Activated CD4-positive, alpha-beta T cell treated with anti-CD3 and anti-CD28 coated beads, Interleukin-2, amount 10 ng/mL, durations not matched to agents 7 days and 5 days (primary cell): ENCODE results near the gene FETUB. TPM values are rescaled to one million over a fixed set of nuclear protein-coding genes. Genes with fewer than 3 reads are reported as not detected.
"Not testable (repeated sequence)": the region's sequence is repeated elsewhere in the genome, so short reads cannot be mapped to it uniquely, and the experiment has no call there.

Experiments used
- CTCF ChIA-PET: fragments of 350-600 bp; sonication (Branson Sonifier 250); formaldehyde crosslinking; loops from one replicate; lab custom pipeline; 2021; ENCODE audit warnings: antibody characterized with exemption; lab: Charles Lee
- POLR2A ChIA-PET: fragments of 350-600 bp; sonication (Branson Sonifier 250); formaldehyde crosslinking; loops from one replicate; lab custom pipeline; 2021; ENCODE audit warnings: antibody characterized with exemption; lab: Charles Lee
- DNase-seq: peaks from one replicate; pipeline ENCODE4 v3.0.0-alpha.2; 2020
- H3K27ac Mint-ChIP-seq: one replicate; pipeline ENCODE4 v1.8.0; 2021; ENCODE audit warnings: mild to moderate bottlenecking, moderate library complexity, mixed read lengths
- H3K27me3 Mint-ChIP-seq: one replicate; pipeline ENCODE4 v1.8.0; 2021; ENCODE audit warnings: mixed read lengths
- H3K36me3 Mint-ChIP-seq: one replicate; pipeline ENCODE4 v1.8.0; 2021; ENCODE audit warnings: low read depth, mixed read lengths
- H3K4me1 Mint-ChIP-seq: one replicate; pipeline ENCODE4 v1.8.0; 2021; ENCODE audit warnings: mixed read lengths
- H3K4me3 Mint-ChIP-seq: one replicate; pipeline ENCODE4 v1.8.0; 2021; ENCODE audit warnings: mild to moderate bottlenecking, moderate library complexity, mixed read lengths
- H3K9me3 Mint-ChIP-seq: one replicate; pipeline ENCODE4 v1.8.0; 2021; ENCODE audit warnings: mixed read lengths
- total RNA-seq, 2 experiments: library from RNA; stranded (reverse); gene quantifications; one replicate each; pipeline ENCODE4 v1.2.3, GENCODE V29; 2021

The FETUB gene
- total RNA-seq, 2 experiments from 2014 or later: not detected

DNA sequence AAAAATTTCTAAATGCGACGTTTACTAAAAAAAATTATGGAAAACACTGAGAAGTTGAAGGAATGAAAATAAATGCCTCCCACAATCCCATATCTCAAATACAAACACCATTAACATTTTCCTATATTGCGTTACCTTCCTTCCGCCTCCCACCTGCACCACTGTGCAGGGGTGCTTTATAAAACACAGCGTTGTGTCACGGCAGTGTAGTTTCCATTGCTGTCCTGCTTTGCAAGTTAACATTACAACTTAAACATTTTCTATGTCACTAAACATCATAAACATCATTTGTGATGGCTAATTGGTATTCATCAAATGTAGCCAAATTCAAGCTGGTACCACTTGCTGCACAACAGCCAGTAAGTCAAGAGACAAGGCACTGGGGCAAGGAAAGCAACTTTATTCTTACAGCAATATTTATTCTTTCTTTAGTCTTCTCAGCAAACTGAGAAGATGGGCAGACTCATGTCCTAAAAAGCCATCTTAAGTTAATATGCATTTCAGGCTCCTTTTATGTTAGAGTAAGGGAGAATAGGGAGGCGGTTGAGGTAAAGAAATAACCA lies 12.3 kb upstream of the FETUB start:
- Mint-ChIP-seq H3K27ac (no peak overlapping the region), H3K36me3 (no peaks in the 10 kb centered on the region), H3K27me3 (peaks cover 12% of the 10 kb centered on the region), H3K4me1 (no peaks in the 10 kb centered on the region), H3K9me3 (no peaks in the 10 kb centered on the region), H3K4me3 (no peak overlapping the region)
- no peak for DNase-seq
- CTCF ChIA-PET: no interaction called here
- POLR2A ChIA-PET: no interaction called here

DNA sequence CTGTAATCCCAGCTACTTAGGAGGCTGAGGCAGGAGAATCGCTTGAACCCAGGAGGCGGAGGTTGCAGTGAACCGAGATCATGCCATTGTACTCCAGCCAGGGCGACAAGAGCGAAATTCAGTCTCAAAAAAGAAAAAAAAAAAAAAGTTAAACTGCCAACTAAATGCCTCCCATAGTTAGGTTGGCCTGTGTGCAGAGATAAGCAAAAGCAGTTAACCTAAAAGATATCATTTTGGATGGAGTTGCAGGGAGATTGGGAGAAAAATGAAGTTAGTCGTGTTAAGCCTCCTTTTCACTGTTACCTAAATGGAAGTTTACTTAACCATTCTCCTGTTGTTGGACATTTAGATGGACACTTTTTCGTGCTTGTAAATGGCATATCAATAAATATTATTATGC lies 11.4 kb upstream of the FETUB start:
- Mint-ChIP-seq H3K27ac (no peak overlapping the region), H3K27me3 (peaks cover 9% of the 10 kb centered on the region), H3K4me3 (no peak overlapping the region), H3K36me3 (no peaks in the 10 kb centered on the region), H3K4me1 (no peaks in the 10 kb centered on the region), H3K9me3 (no peaks in the 10 kb centered on the region)
- ChIA-PET POLR2A (no interaction called here), CTCF (interaction anchor here (2.2 kb wide), 1 partner anchor 12 kb away, joined by 11 read pairs; no protein-coding TSS in a partner anchor)
- DNase-seq: no peak

DNA sequence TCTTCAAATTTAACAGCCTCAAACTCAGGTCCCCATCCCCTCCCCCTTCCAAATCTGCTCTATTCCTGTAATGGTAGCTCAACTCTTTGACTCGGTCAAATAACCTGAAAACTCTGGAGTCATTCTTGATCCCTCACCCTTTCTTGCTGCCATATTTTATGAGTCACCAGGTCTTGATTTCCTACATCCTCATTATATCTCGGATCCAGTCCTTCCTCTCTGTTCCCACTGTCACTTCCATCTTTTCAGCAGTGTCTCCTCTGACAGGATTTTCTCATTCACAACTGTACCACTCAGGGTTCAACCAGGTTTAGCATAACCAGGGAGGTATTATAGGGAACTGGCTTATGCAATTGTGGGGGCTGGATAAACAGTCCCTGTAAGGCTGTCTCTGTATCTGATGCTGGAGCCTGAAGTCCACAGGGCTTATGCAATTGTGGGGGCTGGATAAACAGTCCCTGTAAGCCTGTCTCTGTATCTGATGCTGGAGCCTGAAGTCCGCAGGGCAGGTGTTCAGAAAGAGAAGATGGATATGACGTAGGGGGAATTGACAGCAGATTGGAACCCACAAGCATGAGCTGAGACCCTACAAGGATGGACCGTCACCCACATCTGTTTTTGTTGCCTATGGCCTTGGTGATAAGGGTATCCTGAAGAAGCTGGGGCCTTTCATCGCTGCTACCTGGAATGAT lies 9.1 kb upstream of the FETUB start:
- POLR2A ChIA-PET: no interaction called here
- peaks cover 16% of the 10 kb centered on the region for H3K27me3 Mint-ChIP-seq
- no peaks in the 10 kb centered on the region for H3K36me3 Mint-ChIP-seq
- no peaks in the 10 kb centered on the region for H3K4me1 Mint-ChIP-seq
- DNase-seq: no peak
- no peaks in the 10 kb centered on the region for H3K9me3 Mint-ChIP-seq
- CTCF ChIA-PET: interaction anchor here (1.7 to 2.2 kb wide), 2 partner anchors 14 kb away, joined by 6 to 11 read pairs; no protein-coding TSS in a partner anchor
- no peak overlapping the region for H3K4me3 Mint-ChIP-seq
- H3K27ac Mint-ChIP-seq: no peak overlapping the region

DNA sequence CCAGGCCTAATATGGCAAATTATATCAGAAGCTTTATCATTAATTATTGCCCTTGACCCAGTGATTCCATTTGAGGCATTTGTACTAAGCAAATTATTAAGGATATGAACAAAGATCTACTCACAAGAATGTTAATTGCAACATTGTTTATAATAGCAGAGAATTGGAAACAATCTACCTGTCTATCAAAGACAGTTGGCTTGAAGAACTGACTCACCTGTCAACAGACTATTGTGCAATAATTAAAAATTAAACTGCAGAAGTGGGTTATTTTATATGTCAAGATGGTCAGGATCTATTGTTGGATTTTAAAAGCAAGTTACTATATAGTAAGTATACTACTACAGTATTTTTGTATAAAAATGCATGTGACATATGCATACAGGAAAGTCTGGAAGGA lies 6.7 kb upstream of the FETUB start:
- H3K36me3 Mint-ChIP-seq: no peaks in the 10 kb centered on the region
- H3K4me1 Mint-ChIP-seq: no peaks in the 10 kb centered on the region
- no peak overlapping the region for H3K27ac Mint-ChIP-seq
- peaks cover 14% of the 10 kb centered on the region for H3K27me3 Mint-ChIP-seq
- DNase-seq: no peak
- H3K9me3 Mint-ChIP-seq: no peaks in the 10 kb centered on the region
- no peak overlapping the region for H3K4me3 Mint-ChIP-seq
- CTCF ChIA-PET: interaction anchor here (2.0 kb wide), 1 partner anchor 17 kb away, joined by 7 read pairs; no protein-coding TSS in a partner anchor
- POLR2A ChIA-PET: no interaction called here

DNA sequence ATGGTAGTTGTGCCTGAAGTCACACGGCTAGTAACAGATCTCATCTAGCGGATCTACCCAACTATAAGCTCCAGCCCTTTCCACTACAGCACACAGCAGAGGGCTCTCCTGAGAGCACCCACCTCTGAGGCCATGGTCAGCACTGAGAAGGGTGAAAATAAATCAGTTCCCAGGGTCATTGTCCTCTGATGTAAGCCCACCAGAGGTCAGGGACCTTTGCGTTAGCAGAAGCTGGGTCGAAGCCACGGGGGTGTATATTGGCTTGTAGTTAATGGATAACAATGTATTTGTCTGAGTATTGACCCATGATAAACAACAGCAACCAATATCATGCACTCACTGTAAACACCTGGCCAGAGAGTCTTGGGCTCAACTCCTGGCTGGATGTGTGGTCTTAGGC lies 6.0 kb upstream of the FETUB start:
- DNase-seq, POLR2A ChIA-PET, H3K27ac Mint-ChIP-seq, H3K4me1 Mint-ChIP-seq, H3K9me3 Mint-ChIP-seq, H3K4me3 Mint-ChIP-seq, H3K36me3 Mint-ChIP-seq: not testable (repeated sequence)
- H3K27me3 Mint-ChIP-seq: peaks cover 18% of the 10 kb centered on the region
- CTCF ChIA-PET: interaction anchor here (2.0 kb wide), 1 partner anchor 18 kb away, joined by 7 read pairs; no protein-coding TSS in a partner anchor

DNA sequence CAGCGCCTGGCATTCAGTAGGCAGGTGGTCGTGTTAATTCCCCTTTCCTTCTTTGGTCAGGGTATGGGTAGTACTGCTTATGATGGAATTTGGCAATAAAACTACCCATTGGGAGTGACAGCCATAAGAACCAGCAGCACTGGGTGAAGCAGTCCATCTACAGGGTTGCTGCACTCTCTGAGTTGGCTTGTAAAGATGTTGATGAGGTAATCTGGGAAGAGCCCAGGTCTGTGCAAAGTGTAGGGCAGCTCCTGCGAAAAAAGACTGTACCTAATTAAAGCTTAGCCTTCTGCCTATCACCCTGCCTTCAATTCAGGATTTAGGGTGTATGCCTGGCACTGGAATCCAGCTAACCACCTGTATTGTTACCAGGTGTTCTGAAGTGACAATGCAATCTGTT lies 4.7 kb upstream of the FETUB start:
- no peaks in the 10 kb centered on the region for H3K4me1 Mint-ChIP-seq
- CTCF ChIA-PET: no interaction called here
- POLR2A ChIA-PET: no interaction called here
- no peaks in the 10 kb centered on the region for H3K36me3 Mint-ChIP-seq
- no peak overlapping the region for H3K27ac Mint-ChIP-seq
- H3K4me3 Mint-ChIP-seq: no peak overlapping the region
- H3K27me3 Mint-ChIP-seq: peaks cover 15% of the 10 kb centered on the region
- DNase-seq: no peak
- no peaks in the 10 kb centered on the region for H3K9me3 Mint-ChIP-seq

DNA sequence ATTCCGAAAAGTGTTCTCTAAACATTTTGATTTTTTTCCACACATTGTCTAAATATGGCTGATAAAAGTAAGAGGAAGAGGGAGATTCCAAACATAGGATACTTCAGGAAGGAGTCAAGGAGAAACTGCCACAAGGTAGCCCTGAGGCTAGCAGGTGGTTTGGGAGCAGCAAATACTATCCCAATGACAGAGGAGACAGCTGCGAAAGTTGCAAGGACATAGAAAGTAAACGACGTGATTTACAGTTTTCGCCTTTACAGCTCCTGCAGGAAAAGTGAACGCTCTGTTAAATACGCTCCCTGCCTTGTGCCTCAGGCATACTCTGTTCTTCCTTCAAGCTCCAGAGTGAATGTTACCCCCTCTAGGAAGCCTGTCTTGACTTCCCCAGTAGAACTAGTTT lies 3.7 kb upstream of the FETUB start:
- Mint-ChIP-seq H3K4me1 (no peaks in the 10 kb centered on the region), H3K9me3 (no peaks in the 10 kb centered on the region), H3K27ac (no peak overlapping the region), H3K27me3 (peaks cover 20% of the 10 kb centered on the region), H3K4me3 (no peak overlapping the region), H3K36me3 (no peaks in the 10 kb centered on the region)
- ChIA-PET POLR2A (no interaction called here), CTCF (interaction anchor here (0.8 kb wide), 1 partner anchor 20 kb away, joined by 3 read pairs; no protein-coding TSS in a partner anchor)
- DNase-seq: no peak

DNA sequence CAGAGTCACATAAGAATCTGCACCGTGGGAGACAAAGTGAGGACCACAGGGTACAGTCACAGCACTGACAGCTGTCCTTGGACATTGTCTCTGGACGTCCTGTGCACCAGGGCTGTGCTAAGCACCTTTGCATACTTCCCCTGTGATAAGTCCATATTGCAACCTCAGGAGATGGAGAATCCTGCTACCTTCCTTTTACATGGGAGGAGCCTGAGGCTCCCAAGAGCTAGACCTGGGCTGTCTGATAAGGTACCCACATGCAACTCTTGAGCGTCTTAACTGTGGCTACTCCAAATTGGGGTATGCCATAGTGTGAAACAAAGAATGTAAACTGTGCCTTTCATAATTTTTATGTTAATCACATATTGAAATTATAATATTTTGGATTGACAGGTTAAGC lies 2.5 kb upstream of the FETUB start:
- ChIA-PET POLR2A (no interaction called here), CTCF (interaction anchor here (1.1 kb wide), 1 partner anchor 21 kb away, joined by 3 read pairs; no protein-coding TSS in a partner anchor)
- no peak for DNase-seq
- Mint-ChIP-seq H3K27me3 (peaks cover 26% of the 10 kb centered on the region), H3K36me3 (no peaks in the 10 kb centered on the region), H3K9me3 (no peaks in the 10 kb centered on the region), H3K4me3 (no peak overlapping the region), H3K27ac (no peak overlapping the region), H3K4me1 (no peaks in the 10 kb centered on the region)

DNA sequence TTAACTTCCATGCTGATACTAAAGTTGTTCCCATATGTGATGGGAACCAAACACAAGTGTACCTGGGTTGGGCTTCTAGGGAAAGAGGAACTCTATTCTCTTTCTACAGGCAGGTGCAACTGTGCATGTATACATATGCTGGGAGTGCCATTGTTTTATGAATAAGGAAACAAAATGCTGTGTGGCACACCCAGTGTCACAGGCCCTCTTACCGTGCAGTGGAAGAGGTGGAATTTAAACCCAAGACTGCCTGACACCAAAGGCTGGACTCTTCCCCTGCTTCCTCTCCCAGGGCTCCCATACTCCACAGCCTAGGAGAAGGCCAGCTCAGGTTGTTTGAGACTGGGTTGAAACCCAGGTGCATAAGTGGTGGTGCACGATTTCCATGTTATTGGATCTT lies 1.9 kb upstream of the FETUB start:
- Mint-ChIP-seq H3K27me3 (peaks cover 31% of the 10 kb centered on the region), H3K36me3 (no peaks in the 10 kb centered on the region), H3K27ac (no peak overlapping the region), H3K4me1 (no peaks in the 10 kb centered on the region), H3K9me3 (no peaks in the 10 kb centered on the region), H3K4me3 (no peak overlapping the region)
- no peak for DNase-seq
- ChIA-PET CTCF (no interaction called here), POLR2A (no interaction called here)

DNA sequence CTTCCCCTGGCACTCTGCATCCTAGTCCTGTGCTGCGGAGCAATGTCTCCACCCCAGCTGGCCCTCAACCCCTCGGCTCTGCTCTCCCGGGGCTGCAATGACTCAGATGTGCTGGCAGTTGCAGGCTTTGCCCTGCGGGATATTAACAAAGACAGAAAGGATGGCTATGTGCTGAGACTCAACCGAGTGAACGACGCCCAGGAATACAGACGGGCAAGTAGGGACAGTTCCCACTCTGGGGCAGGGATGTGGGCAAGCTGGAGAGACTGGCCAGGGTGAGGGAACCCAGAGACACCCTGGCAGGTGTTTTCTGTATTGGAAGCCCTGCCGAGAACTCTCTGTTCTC lies 247 bp downstream of the FETUB start:
- DNase-seq: no peak
- no peaks in the 10 kb centered on the region for H3K9me3 Mint-ChIP-seq
- H3K27me3 Mint-ChIP-seq: peaks cover 27% of the 10 kb centered on the region
- ChIA-PET CTCF (no interaction called here), POLR2A (no interaction called here)
- H3K4me1 Mint-ChIP-seq: no peaks in the 10 kb centered on the region
- H3K36me3 Mint-ChIP-seq: no peaks in the 10 kb centered on the region
- H3K27ac Mint-ChIP-seq: no peak overlapping the region
- no peak overlapping the region for H3K4me3 Mint-ChIP-seq

DNA sequence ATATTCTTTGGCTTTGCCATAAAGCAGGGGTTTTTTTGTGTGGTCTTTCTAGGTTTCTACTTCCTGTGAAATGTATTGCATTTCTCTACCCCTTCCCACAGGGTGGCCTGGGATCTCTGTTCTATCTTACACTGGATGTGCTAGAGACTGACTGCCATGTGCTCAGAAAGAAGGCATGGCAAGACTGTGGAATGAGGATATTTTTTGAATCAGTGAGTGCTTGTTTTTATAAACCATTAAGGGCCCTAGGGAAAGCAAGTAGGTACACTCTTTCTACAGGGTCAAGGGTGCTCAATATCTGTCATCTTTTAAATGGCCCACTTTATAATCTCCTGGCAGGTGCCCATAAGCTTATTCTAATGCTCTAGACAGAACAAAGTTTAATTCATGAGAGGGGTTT lies 730 bp downstream of the FETUB start:
- Mint-ChIP-seq H3K4me3 (no peak overlapping the region), H3K9me3 (no peaks in the 10 kb centered on the region), H3K27ac (no peak overlapping the region), H3K4me1 (no peaks in the 10 kb centered on the region), H3K36me3 (no peaks in the 10 kb centered on the region), H3K27me3 (peaks cover 27% of the 10 kb centered on the region)
- no peak for DNase-seq
- ChIA-PET CTCF (no interaction called here), POLR2A (no interaction called here)

DNA sequence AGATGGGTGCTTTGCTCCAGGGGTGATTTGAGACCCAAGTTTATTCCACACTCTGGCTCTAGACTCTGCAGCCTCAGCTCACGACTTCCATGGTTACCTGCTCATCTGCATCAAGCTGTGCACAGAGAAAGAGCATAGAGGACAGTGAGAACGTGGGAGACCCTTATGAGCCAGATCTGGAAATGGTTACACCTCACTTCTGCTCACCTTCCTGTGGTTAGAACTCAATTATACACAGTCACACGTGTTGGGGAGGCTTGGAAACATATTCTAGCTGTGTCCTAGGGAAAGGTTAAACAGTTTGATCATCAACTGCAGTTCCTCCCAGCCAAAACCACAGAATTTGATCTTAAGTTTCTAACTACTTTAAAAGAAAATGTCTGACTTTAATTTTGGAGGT lies 1.8 kb downstream of the FETUB start:
- peaks cover 27% of the 10 kb centered on the region for H3K27me3 Mint-ChIP-seq
- no peaks in the 10 kb centered on the region for H3K36me3 Mint-ChIP-seq
- no peak overlapping the region for H3K27ac Mint-ChIP-seq
- ChIA-PET CTCF (interaction anchor here (1.3 to 1.5 kb wide), 2 partner anchors 25 to 27 kb away, joined by 5 read pairs; no protein-coding TSS in a partner anchor), POLR2A (no interaction called here)
- no peak for DNase-seq
- no peaks in the 10 kb centered on the region for H3K4me1 Mint-ChIP-seq
- no peaks in the 10 kb centered on the region for H3K9me3 Mint-ChIP-seq
- no peak overlapping the region for H3K4me3 Mint-ChIP-seq

DNA sequence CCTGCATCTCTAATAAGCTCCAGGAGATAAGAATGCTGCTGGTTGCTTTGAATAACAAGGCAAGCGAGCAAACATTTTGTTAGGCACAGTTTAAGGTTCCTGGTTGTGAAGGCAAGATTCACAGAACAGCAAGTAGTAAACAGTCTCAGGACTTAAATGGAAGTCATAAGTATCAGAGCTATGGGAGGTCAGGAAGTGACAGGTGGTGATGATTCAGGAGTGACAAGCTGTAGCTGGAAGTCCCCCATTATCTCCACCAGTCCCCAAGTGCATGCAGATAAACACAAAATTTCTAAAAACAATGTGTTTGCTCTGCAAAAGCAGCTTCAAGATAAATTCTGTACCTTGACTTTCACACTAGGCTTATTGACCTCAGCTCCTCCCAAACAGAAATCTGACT lies 3.3 kb downstream of the FETUB start:
- Mint-ChIP-seq H3K36me3 (no peaks in the 10 kb centered on the region), H3K9me3 (no peaks in the 10 kb centered on the region), H3K4me1 (no peaks in the 10 kb centered on the region), H3K4me3 (no peak overlapping the region), H3K27me3 (peaks cover 31% of the 10 kb centered on the region), H3K27ac (no peak overlapping the region)
- DNase-seq: no peak
- POLR2A ChIA-PET: no interaction called here
- CTCF ChIA-PET: interaction anchor here (0.6 to 0.8 kb wide), 3 partner anchors 9 to 122 kb away, joined by 3 to 4 read pairs (median 3); no protein-coding TSS in a partner anchor
